CD4-positive, alpha-beta memory T cell (primary cell): Measurements from ENCODE around the gene UVSSA. TPM values are rescaled to one million over a fixed set of nuclear protein-coding genes. Genes with fewer than 3 reads are reported as not detected.
A peak's percentile ranks its signal among the peaks of the same experiment; 100 is the strongest.

Experiments used
- CTCF ChIA-PET: fragments of 350-600 bp; sonication (Branson Sonifier 250); formaldehyde crosslinking; loops from one replicate; lab custom pipeline; 2021; ENCODE audit warnings: inconsistent platforms; ENCODE audit not compliant: partially characterized antibody; lab: Charles Lee
- POLR2A ChIA-PET: fragments of 350-600 bp; sonication (Branson Sonifier 250); formaldehyde crosslinking; loops from one replicate; lab custom pipeline; 2021; ENCODE audit not compliant: partially characterized antibody; lab: Charles Lee
- DNase-seq, 5 donors: peaks; one replicate each; pipeline versions ENCODE4 v3.0.0 to v3.0.0-alpha.2; 2020 to 2022; ENCODE audit warnings: mixed read lengths in 1 of 5
- H3K27ac ChIP-seq: one replicate; pipeline ENCODE4 v1.7.0; 2013; ENCODE audit warnings: low read depth, low read length
- H3K27me3 ChIP-seq: 2 replicates; pipeline ENCODE4 v1.7.0; 2013; ENCODE audit warnings: mild to moderate bottlenecking, low read length, moderate library complexity; ENCODE audit not compliant: insufficient read depth
- H3K36me3 ChIP-seq: 2 replicates; pipeline ENCODE4 v1.7.0; 2013; ENCODE audit warnings: mild to moderate bottlenecking, low read length, moderate library complexity; ENCODE audit not compliant: insufficient read depth
- H3K4me1 ChIP-seq: 2 replicates; pipeline ENCODE4 v1.7.0; 2013; ENCODE audit warnings: mild to moderate bottlenecking, low read length, moderate library complexity; ENCODE audit not compliant: insufficient read depth
- H3K4me3 ChIP-seq, 2 donors: one replicate each; pipeline ENCODE4 v1.7.0; 2013; ENCODE audit warnings: low read length in 2 of 2, mild to moderate bottlenecking in 1 of 2
- H3K9me3 ChIP-seq, 2 donors: one replicate each; pipeline ENCODE4 v1.7.0; 2013; ENCODE audit warnings: low read length in 2 of 2, control low read depth in 1 of 2; ENCODE audit not compliant: control insufficient read depth in 1 of 2
- H3K27ac Mint-ChIP-seq, 7 donors: one replicate each; pipeline ENCODE4 v1.8.0; 2020 to 2021; ENCODE audit warnings: mixed read lengths in 7 of 7, mild to moderate bottlenecking in 6 of 7, inconsistent platforms in 3 of 7, moderate library complexity in 3 of 7
- H3K27me3 Mint-ChIP-seq, 2 donors: one replicate each; pipeline ENCODE4 v1.8.0; 2020 to 2021; ENCODE audit warnings: mixed read lengths in 2 of 2
- H3K36me3 Mint-ChIP-seq, 2 donors: one replicate each; pipeline ENCODE4 v1.8.0; 2020 to 2021; ENCODE audit warnings: mixed read lengths in 2 of 2, inconsistent platforms in 1 of 2, mild to moderate bottlenecking in 1 of 2
- H3K4me1 Mint-ChIP-seq, 4 donors: one replicate each; pipeline ENCODE4 v1.8.0; 2020 to 2021; ENCODE audit warnings: mixed read lengths in 4 of 4, mild to moderate bottlenecking in 1 of 4
- H3K4me3 Mint-ChIP-seq, 8 donors: one replicate each; pipeline ENCODE4 v1.8.0; 2020 to 2021; ENCODE audit warnings: mixed read lengths in 8 of 8, mild to moderate bottlenecking in 7 of 8, moderate library complexity in 6 of 8, inconsistent platforms in 3 of 8
- H3K9me3 Mint-ChIP-seq, 8 donors: one replicate each; pipeline ENCODE4 v1.8.0; 2020 to 2021; ENCODE audit warnings: mixed read lengths in 8 of 8, mild to moderate bottlenecking in 5 of 8, inconsistent platforms in 3 of 8, moderate library complexity in 1 of 8
- intact Hi-C: fragments of 100-400 bp; cut with micrococcal nuclease; formaldehyde crosslinking; loops from one replicate; pipeline ENCODE4 v1.15.1; 2023
- polyA plus RNA-seq, 2 donors: library from polyadenylated mRNA; unstranded; fragments of 300-500 nt; fragmentation: Illumina TruSeq; gene quantifications; one replicate each; pipeline ENCODE4 v1.2.3, GENCODE V29; 2021
- total RNA-seq, 2 experiments: library from RNA; stranded (reverse); gene quantifications; one replicate each; pipeline ENCODE4 v1.2.3, GENCODE V29; 2021

The UVSSA gene
- total and polyA plus RNA-seq, 4 experiments from 2014 or later: 2.4 to 44.6 (median 25.6) TPM

DNA sequence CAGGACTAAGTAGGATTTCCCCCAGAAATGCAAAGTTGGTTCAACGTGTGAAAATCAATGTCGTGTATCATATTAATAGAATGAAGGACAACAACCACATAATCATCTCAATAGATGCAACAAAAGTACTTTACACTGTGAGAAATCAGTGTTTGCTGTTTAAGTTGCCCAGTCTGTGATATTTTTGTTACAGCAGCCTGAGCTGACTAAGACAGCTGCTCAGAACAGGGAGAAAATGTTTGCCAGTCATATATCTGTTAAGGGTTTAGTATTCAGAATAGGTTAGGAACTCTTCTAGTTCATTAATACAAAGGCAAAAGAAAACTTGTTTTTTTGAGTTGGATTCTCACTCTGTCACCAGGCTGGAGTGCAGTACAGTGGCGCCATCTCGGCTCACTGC, 44.8 kb upstream of the UVSSA start:
- peaks cover 28% of the 10 kb centered on the region for H3K36me3 ChIP-seq
- no peaks in the 10 kb centered on the region for H3K27me3 Mint-ChIP-seq
- CTCF ChIA-PET: no interaction called here
- H3K27me3 ChIP-seq: no peaks in the 10 kb centered on the region
- H3K9me3 ChIP-seq: no peaks in the 10 kb centered on the region
- no peak overlapping the region for H3K4me3 Mint-ChIP-seq
- peaks cover 22% of the 10 kb centered on the region for H3K4me1 ChIP-seq
- no peak overlapping the region for H3K4me3 ChIP-seq
- H3K27ac Mint-ChIP-seq: peak overlapping the region in 6 of 7 donors; percentile 8 to 72 (median 30)
- DNase-seq: no peak
- POLR2A ChIA-PET: no interaction called here
- no peak overlapping the region for H3K27ac ChIP-seq
- intact Hi-C loops: no loop called here
- H3K36me3 Mint-ChIP-seq: peaks cover 22 to 44% of the 10 kb centered on the region in 2 donors
- H3K4me1 Mint-ChIP-seq: peaks cover 41 to 71% (median 48%) of the 10 kb centered on the region in 4 donors
- peaks cover 0 to 3% (median 0%) of the 10 kb centered on the region in 8 donors for H3K9me3 Mint-ChIP-seq

DNA sequence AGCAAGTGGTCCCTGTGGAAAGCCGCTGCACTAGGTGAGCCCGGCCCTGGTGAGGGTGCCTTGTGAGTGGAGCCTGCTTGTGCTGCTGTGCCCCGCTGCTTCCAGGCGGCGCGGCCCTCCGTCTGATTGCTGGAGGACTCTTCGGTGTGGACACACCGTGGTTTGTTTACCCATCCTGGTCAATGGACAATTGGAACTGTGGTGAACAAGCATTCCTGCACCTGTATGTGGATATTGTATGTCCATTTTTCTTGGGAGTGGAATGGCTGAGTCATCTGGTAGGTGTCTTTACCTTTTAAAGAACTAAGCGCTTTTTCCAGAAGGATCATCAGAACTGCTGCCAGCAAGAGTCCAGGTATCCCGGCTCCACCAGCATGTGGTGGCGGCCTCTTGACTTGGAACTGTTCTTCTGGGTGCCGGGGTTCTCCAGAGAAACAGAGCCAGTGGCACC, 41.7 kb upstream of the UVSSA start:
- intact Hi-C loops: no loop called here
- Mint-ChIP-seq H3K36me3 (peaks cover 7 to 35% of the 10 kb centered on the region in 2 donors), H3K27ac (peak overlapping the region in 6 of 7 donors; percentile 72 to 96 (median 92)), H3K27me3 (no peaks in the 10 kb centered on the region), H3K4me1 (peaks cover 46 to 74% (median 55%) of the 10 kb centered on the region in 4 donors), H3K4me3 (peak overlapping the region in 2 of 8 donors; percentile 25 to 43), H3K9me3 (peaks cover 0 to 2% (median 0%) of the 10 kb centered on the region in 8 donors)
- H3K4me3 ChIP-seq: no peak overlapping the region
- ChIA-PET CTCF (interaction anchor here (1.7 kb wide), 1 partner anchor 13 kb away, joined by 5 read pairs; no protein-coding TSS in a partner anchor), POLR2A (interaction anchor here (2.3 kb wide), 1 partner anchor 41 kb away, joined by 12 read pairs; the partner anchor contains the start of gene UVSSA)
- H3K27me3 ChIP-seq: no peaks in the 10 kb centered on the region
- no peak for DNase-seq
- H3K27ac ChIP-seq: no peak overlapping the region
- H3K9me3 ChIP-seq: no peaks in the 10 kb centered on the region
- peaks cover 11% of the 10 kb centered on the region for H3K36me3 ChIP-seq
- peaks cover 45% of the 10 kb centered on the region for H3K4me1 ChIP-seq

DNA sequence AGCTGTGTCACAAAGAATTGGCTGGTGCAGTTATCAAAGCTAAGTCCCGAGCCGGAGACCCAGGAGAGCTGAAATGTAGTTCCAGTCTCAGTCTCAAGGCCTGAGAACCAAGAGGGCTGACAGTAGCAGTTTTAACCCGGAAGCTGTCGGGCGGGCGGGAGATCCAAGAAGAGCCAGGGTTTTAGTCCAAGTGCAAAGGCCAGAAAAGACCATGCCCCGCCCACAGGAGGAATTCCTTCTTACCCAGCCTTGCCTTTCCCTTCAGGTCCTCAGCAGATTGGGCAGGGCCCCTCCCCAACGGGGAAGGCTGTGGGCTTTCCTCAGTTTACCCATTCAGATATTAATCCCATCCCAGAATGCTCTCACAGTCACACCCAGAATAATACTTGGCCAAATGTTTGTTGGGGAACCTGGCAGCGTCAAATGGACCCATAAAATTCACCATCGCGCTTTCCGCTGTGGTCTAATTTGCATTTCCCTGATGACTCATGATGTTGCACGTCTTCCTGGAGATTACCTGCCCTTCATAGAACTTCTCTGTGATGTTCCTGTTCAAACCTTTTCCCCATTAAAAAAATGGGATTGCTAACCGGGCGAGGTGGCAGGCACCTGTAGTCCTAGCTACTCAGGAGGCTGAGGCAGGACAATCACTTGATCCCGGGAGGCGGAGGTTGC, 41.1 kb upstream of the UVSSA start:
- peak in 2 of 5 donors; percentile 25 to 67 for DNase-seq
- Mint-ChIP-seq H3K9me3 (peaks cover 0 to 2% (median 0%) of the 10 kb centered on the region in 8 donors), H3K27me3 (no peaks in the 10 kb centered on the region), H3K27ac (peak overlapping the region; percentile 72 to 96 (median 92)), H3K4me3 (peak overlapping the region; percentile 16 to 83 (median 68)), H3K36me3 (peaks cover 4 to 30% of the 10 kb centered on the region in 2 donors), H3K4me1 (peaks cover 47 to 75% (median 54%) of the 10 kb centered on the region in 4 donors)
- peaks cover 5% of the 10 kb centered on the region for H3K36me3 ChIP-seq
- H3K4me3 ChIP-seq: no peak overlapping the region
- H3K9me3 ChIP-seq: no peaks in the 10 kb centered on the region
- peak overlapping the region; percentile 2 for H3K27ac ChIP-seq
- CTCF ChIA-PET: interaction anchor here (1.7 kb wide), 1 partner anchor 13 kb away, joined by 5 read pairs; no protein-coding TSS in a partner anchor
- peaks cover 51% of the 10 kb centered on the region for H3K4me1 ChIP-seq
- intact Hi-C loops: loop anchor here (2.0 kb wide), 1 partner anchor 41 kb away; the partner anchor contains the start of gene UVSSA
- POLR2A ChIA-PET: interaction anchor here (0.6 to 2.3 kb wide), 2 partner anchors 17 to 41 kb away, joined by 3 to 12 read pairs; partner anchors contain the start of genes MAEA and UVSSA
- H3K27me3 ChIP-seq: no peaks in the 10 kb centered on the region

DNA sequence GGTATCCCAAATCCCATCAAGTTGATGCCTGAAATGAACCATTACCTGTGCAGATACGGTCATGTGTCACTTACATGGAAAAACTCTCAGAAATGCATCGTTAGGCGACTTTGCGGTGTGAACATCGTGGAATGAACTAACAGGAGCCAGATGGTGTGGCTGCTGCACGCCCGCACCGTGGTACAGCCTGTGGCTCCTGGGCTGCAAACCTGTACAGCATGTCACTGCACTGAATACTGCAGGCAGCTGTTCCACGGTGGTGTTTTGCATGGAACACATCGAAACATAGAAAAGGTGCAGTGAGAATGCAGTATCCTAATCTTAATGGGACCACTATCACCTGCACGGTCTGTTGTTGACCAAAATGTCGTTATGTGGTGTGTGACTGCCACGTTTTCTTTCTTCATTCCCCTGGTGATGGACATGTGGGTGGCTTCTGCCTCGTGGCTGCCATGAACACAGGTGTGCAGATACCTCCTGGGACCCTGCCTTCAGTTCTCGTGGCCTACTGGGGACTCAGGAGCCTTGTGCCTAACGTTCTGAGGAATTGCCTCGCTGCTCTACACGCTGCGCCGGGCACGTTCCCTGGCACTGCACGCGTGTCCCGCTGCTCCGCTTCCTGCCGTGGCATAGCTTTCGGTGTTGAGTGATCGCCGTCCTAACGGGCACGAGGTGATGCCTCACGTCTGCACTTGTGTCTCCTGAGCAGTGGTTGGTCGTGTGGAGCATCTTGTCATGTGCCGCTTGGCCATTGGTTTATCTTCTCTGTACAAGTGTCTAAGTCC, 38.9 kb upstream of the UVSSA start:
- H3K4me3 Mint-ChIP-seq: peak overlapping the region in 3 of 8 donors; percentile 31 to 80 (median 77)
- ChIA-PET CTCF (interaction anchor here (1.1 to 1.4 kb wide), 5 partner anchors 22 to 44 kb away, joined by 3 to 5 read pairs (median 3); no protein-coding TSS in a partner anchor), POLR2A (interaction anchor here (1.2 to 4.9 kb wide), 4 partner anchors 7 to 39 kb away, joined by 4 to 32 read pairs (median 14); partner anchors contain the start of gene UVSSA)
- no peaks in the 10 kb centered on the region for H3K27me3 ChIP-seq
- no peak overlapping the region for H3K27ac ChIP-seq
- DNase-seq: no peak
- H3K4me1 Mint-ChIP-seq: peaks cover 46 to 73% (median 59%) of the 10 kb centered on the region in 4 donors
- no peaks in the 10 kb centered on the region for H3K9me3 ChIP-seq
- H3K36me3 Mint-ChIP-seq: peaks cover 4 to 32% of the 10 kb centered on the region in 2 donors
- H3K36me3 ChIP-seq: peaks cover 8% of the 10 kb centered on the region
- peak overlapping the region; percentile 19 to 87 (median 81) for H3K27ac Mint-ChIP-seq
- peaks cover 64% of the 10 kb centered on the region for H3K4me1 ChIP-seq
- H3K4me3 ChIP-seq: no peak overlapping the region
- no peaks in the 10 kb centered on the region for H3K9me3 Mint-ChIP-seq
- H3K27me3 Mint-ChIP-seq: no peaks in the 10 kb centered on the region
- intact Hi-C loops: loop anchor here (2.0 kb wide), 1 partner anchor 39 kb away; the partner anchor contains the start of gene UVSSA

DNA sequence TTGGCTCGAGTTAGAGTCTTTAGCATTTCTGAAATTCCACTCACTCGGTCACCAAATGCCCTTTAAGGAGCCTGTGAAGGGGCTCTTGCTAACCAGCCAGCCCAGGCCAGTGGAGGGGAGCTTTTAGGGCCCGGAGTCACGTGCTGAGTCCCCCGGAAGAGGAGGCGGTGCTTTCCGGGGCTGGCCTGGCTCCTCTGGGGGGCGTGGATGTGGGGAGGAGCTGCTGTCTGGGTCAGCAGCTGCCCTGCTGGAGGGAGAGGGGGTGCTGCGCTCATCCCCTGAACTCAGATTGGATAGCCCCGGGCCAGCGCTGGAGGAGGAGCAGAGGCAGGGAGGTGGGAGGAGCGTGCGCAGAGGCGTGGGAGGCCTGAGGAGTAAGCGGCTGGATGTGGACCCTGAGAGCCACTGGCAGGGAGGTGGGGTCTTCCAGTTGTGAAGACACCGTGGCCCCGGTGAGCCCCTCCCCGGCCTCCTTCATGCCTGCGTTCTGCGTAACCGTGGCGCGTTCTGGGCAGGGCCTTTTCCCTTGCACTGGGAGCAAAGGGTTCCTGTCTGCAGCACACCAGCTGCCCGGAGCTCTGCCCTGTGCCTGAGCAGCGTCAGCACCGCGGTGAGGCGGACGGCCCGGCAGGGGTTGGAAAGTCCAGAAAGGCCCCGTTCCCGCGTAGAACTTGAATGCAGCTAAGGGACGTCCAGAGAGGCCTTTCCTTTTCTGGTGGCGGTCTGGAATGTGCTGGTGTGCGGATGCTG, 37.6 kb upstream of the UVSSA start:
- ChIA-PET CTCF (interaction anchor here (1.1 to 1.4 kb wide), 7 partner anchors 9 to 43 kb away, joined by 3 to 8 read pairs (median 4); no protein-coding TSS in a partner anchor), POLR2A (interaction anchor here (1.2 to 4.9 kb wide), 7 partner anchors 9 to 108 kb away, joined by 4 to 32 read pairs (median 7); partner anchors contain the start of gene UVSSA)
- Histone ChIP-seq H3K4me1 (peaks cover 64% of the 10 kb centered on the region), H3K27ac (peak overlapping the region; percentile 36), H3K4me3 (peak overlapping the region; percentile 33 to 39), H3K27me3 (no peaks in the 10 kb centered on the region), H3K36me3 (peaks cover 16% of the 10 kb centered on the region), H3K9me3 (no peaks in the 10 kb centered on the region)
- DNase-seq: peak in 4 of 5 donors; percentile 34 to 72 (median 42)
- intact Hi-C loops: loop anchor here (2.0 kb wide), 1 partner anchor 21 kb away; the partner anchor contains the start of gene MAEA
- Mint-ChIP-seq H3K27me3 (no peaks in the 10 kb centered on the region), H3K4me3 (peak overlapping the region; percentile 51 to 84 (median 80)), H3K36me3 (peaks cover 7 to 39% of the 10 kb centered on the region in 2 donors), H3K4me1 (peaks cover 48 to 77% (median 62%) of the 10 kb centered on the region in 4 donors), H3K9me3 (no peaks in the 10 kb centered on the region), H3K27ac (peak overlapping the region; percentile 61 to 89 (median 83))
